ENCODE measurements around the gene XPC. TPM values are rescaled to one million over a fixed set of nuclear protein-coding genes. Genes with fewer than 3 reads are reported as not detected.

The XPC gene
- polyA plus RNA-seq, 1 of the 3 experiments (the other 2 are of a cell fraction): 50.0 TPM

- DNase-seq: no peak
- CTCF ChIA-PET: interaction anchor here (1.0 to 1.6 kb wide), 3 partner anchors 75 to 248 kb away, joined by 3 to 4 read pairs (median 3); no protein-coding TSS in a partner anchor
- no peak overlapping the region for H3K4me3 ChIP-seq (ENCODE audit: low read depth in 2 of 2, low read length in 1 of 2)
Measured at GRCh38 chr3:14128724-14129123, 49.7 kb downstream of the XPC start.

More at GRCh38 chr3:14128724-14129123, 49.7 kb downstream of the XPC start:
- H3K79me2 ChIP-seq (ENCODE audit: insufficient read depth): peaks cover 67% of the 10 kb centered on the region
- no peak overlapping the region for H2AFZ ChIP-seq (ENCODE audit: low read depth)
- peaks cover 14% of the 10 kb centered on the region for H3F3A ChIP-seq (replicated peaks; ENCODE audit: insufficient read depth)
- TF ChIP-seq USF1 (IDR thresholded peaks at IDR 0.05; ENCODE audit: borderline replicate concordance, low read depth): no peak
- TF ChIP-seq TAF1 (IDR thresholded peaks at IDR 0.05; ENCODE audit: borderline replicate concordance, low read depth, low read length): no peak
- no peak for TF ChIP-seq CTCF (IDR thresholded peaks at IDR 0.05)
- TF ChIP-seq PBX3 (IDR thresholded peaks at IDR 0.05): no peak
- TF ChIP-seq EP300 (IDR thresholded peaks at IDR 0.05; ENCODE audit: borderline replicate concordance in 1 of 2, low read depth in 1 of 2, low read length in 1 of 2): no peak
- no peak for TF ChIP-seq RXRA (IDR thresholded peaks at IDR 0.05; ENCODE audit: borderline replicate concordance, low read depth)
- TF ChIP-seq REST (IDR thresholded peaks at IDR 0.05; ENCODE audit: low read depth, low read length): no peak
- TF ChIP-seq MAX (IDR thresholded peaks at IDR 0.05; ENCODE audit: low read depth): no peak
- no peak for TF ChIP-seq TCF12 (IDR thresholded peaks at IDR 0.05)
- no peak for TF ChIP-seq MEF2A (IDR thresholded peaks at IDR 0.05; ENCODE audit: borderline replicate concordance, low read depth)
- TF ChIP-seq ELF1 (IDR thresholded peaks at IDR 0.05): no peak
- TF ChIP-seq FOXM1 (IDR thresholded peaks at IDR 0.05; ENCODE audit: low read depth): no peak
- TF ChIP-seq EZH2phosphoT487 (IDR thresholded peaks at IDR 0.05; ENCODE audit: borderline replicate concordance, low read depth): no peak
- TF ChIP-seq SMC3 (IDR thresholded peaks at IDR 0.05; ENCODE audit: low read depth, low read length): no peak
- no peak for TF ChIP-seq RCOR1 (IDR thresholded peaks at IDR 0.05; ENCODE audit: low read length)
- H3K9me2 ChIP-seq: no peaks in the 10 kb centered on the region
- no peaks in the 10 kb centered on the region for H3K9me3 ChIP-seq
- no peak overlapping the region for H3K4me2 ChIP-seq
- POLR2A ChIA-PET: no interaction called here
- 96% methylated on average over 5 of the region's 5 CpGs for WGBS (ENCODE audit: low lambda C conversion rate)
- H3K9ac ChIP-seq: no peak overlapping the region
- peaks cover 9 to 19% of the 10 kb centered on the region in 2 experiments for H3K4me1 ChIP-seq (ENCODE audit: control insufficient read depth in 1 of 2, insufficient read depth in 2 of 2, low read depth in 1 of 2, low read length in 1 of 2)
- peaks cover 36% of the 10 kb centered on the region for H4K20me1 ChIP-seq (ENCODE audit: insufficient read depth)
- H3K36me3 ChIP-seq (replicated peaks in 1 of 2; ENCODE audit: control insufficient read depth in 1 of 2, insufficient read depth in 2 of 2, low read length in 1 of 2): peaks cover 40 to 67% of the 10 kb centered on the region in 2 experiments
- H3K27me3 ChIP-seq (ENCODE audit: insufficient read depth): no peaks in the 10 kb centered on the region
- H3K27ac ChIP-seq (ENCODE audit: low read depth in 2 of 2, low read length in 1 of 2): no peak overlapping the region

Measured in SK-N-SH (cell line).